ENCODE results near the gene ECI1. TPM values are rescaled to one million over a fixed set of nuclear protein-coding genes. Genes with fewer than 3 reads are reported as not detected.

ECI1 gene
- total RNA-seq, 1 donor from 2014 or later, result 39.7 TPM

GRCh38 chr16:2198283-2198682 lies 53.1 kb downstream of the ECI1 start:
- H3K4me2 ChIP-seq, result no peak overlapping the region
- H3K27me3 Mint-ChIP-seq (ENCODE audit: insufficient read depth, low read depth), result peaks cover 17% of the 10 kb centered on the region
- H3F3A ChIP-seq (ENCODE audit: low read depth), result peaks cover 26% of the 10 kb centered on the region
- H3K4me3 ChIP-seq, result no peak overlapping the region
- no peak for TF ChIP-seq EZH2phosphoT487 (IDR thresholded peaks at IDR 0.05)
- peaks cover 8% of the 10 kb centered on the region for H3K4me1 Mint-ChIP-seq
- no peak overlapping the region for H3K27ac ChIP-seq
- no peaks in the 10 kb centered on the region for H3K9me3 Mint-ChIP-seq
- peaks cover 63% of the 10 kb centered on the region for H3K27me3 ChIP-seq
- no peaks in the 10 kb centered on the region for H3K36me3 Mint-ChIP-seq
- H2AFZ ChIP-seq (replicated peaks), result no peak overlapping the region
- no peaks in the 10 kb centered on the region for H3K36me3 ChIP-seq
- no peak for DNase-seq (ENCODE audit: low spot score)
- no peaks in the 10 kb centered on the region for H3K9me3 ChIP-seq (ENCODE audit: low read depth)
- H3K4me1 ChIP-seq, result peaks cover 14% of the 10 kb centered on the region
- no peaks in the 10 kb centered on the region for H3K79me2 ChIP-seq (ENCODE audit: low read depth)
- no peak overlapping the region for H3K9ac ChIP-seq
- peaks cover 17% of the 10 kb centered on the region for H4K20me1 ChIP-seq (ENCODE audit: low read depth)
- peak overlapping the region; percentile 81 for H3K4me3 Mint-ChIP-seq
- no peak overlapping the region for H3K27ac Mint-ChIP-seq

GRCh38 chr16:2197765-2198164 lies 53.6 kb downstream of the ECI1 start:
- no peak for DNase-seq (ENCODE audit: low spot score)
- Histone ChIP-seq H2AFZ (replicated peaks) (no peak overlapping the region), H3K9me3 (ENCODE audit: low read depth) (no peaks in the 10 kb centered on the region), H3K27me3 (peaks cover 63% of the 10 kb centered on the region), H3F3A (ENCODE audit: low read depth) (peaks cover 26% of the 10 kb centered on the region), H3K9ac (no peak overlapping the region), H3K27ac (no peak overlapping the region), H3K36me3 (no peaks in the 10 kb centered on the region), H3K79me2 (ENCODE audit: low read depth) (no peaks in the 10 kb centered on the region), H3K4me3 (no peak overlapping the region), H4K20me1 (ENCODE audit: low read depth) (peaks cover 17% of the 10 kb centered on the region), H3K4me2 (no peak overlapping the region), H3K4me1 (peaks cover 14% of the 10 kb centered on the region)
- H3K27ac Mint-ChIP-seq, result no peak overlapping the region
- no peaks in the 10 kb centered on the region for H3K9me3 Mint-ChIP-seq
- H3K27me3 Mint-ChIP-seq (ENCODE audit: insufficient read depth, low read depth), result peaks cover 17% of the 10 kb centered on the region
- H3K4me1 Mint-ChIP-seq, result peaks cover 8% of the 10 kb centered on the region
- peak overlapping the region; percentile 81 for H3K4me3 Mint-ChIP-seq
- no peaks in the 10 kb centered on the region for H3K36me3 Mint-ChIP-seq
- TF ChIP-seq CTCF (IDR thresholded peaks at IDR 0.05) (no peak), EZH2phosphoT487 (IDR thresholded peaks at IDR 0.05) (no peak), EZH2 (IDR thresholded peaks at IDR 0.05) (no peak)

- peaks cover 63% of the 10 kb centered on the region for H3K27me3 ChIP-seq
- H3F3A ChIP-seq (ENCODE audit: low read depth), result peaks cover 26% of the 10 kb centered on the region
- H3K79me2 ChIP-seq (ENCODE audit: low read depth), result no peaks in the 10 kb centered on the region
- TF ChIP-seq CTCF (IDR thresholded peaks at IDR 0.05), result no peak
- no peak for TF ChIP-seq EZH2phosphoT487 (IDR thresholded peaks at IDR 0.05)
- no peak for TF ChIP-seq EZH2 (IDR thresholded peaks at IDR 0.05)
- no peaks in the 10 kb centered on the region for H3K9me3 ChIP-seq (ENCODE audit: low read depth)
- Mint-ChIP-seq H3K4me1 (peaks cover 8% of the 10 kb centered on the region), H3K4me3 (peak overlapping the region; percentile 81), H3K9me3 (no peaks in the 10 kb centered on the region), H3K36me3 (no peaks in the 10 kb centered on the region), H3K27me3 (ENCODE audit: insufficient read depth, low read depth) (peaks cover 17% of the 10 kb centered on the region), H3K27ac (no peak overlapping the region)
- DNase-seq (ENCODE audit: low spot score), result no peak
- H3K9ac ChIP-seq, result no peak overlapping the region
- H4K20me1 ChIP-seq (ENCODE audit: low read depth), result peaks cover 17% of the 10 kb centered on the region
- H3K4me2 ChIP-seq, result peak overlapping the region; percentile 85
- H3K4me3 ChIP-seq, result peak overlapping the region; percentile 48
- peaks cover 14% of the 10 kb centered on the region for H3K4me1 ChIP-seq
- H3K36me3 ChIP-seq, result no peaks in the 10 kb centered on the region
- H2AFZ ChIP-seq (replicated peaks), result peak overlapping the region; percentile 50
- no peak overlapping the region for H3K27ac ChIP-seq
These were observed 54.3 kb downstream of the ECI1 start for GRCh38 chr16:2196981-2197511.

- Histone ChIP-seq H2AFZ (replicated peaks) (peak within 1 kb of the TSS; percentile 50), H3K9ac (no peak within 1 kb of the TSS), H3K4me3 (peak within 1 kb of the TSS; percentile 80), H3K79me2 (ENCODE audit: low read depth) (no peaks in the 10 kb centered on the region), H3K4me1 (peaks cover 14% of the 10 kb centered on the region), H4K20me1 (ENCODE audit: low read depth) (peaks cover 17% of the 10 kb centered on the region), H3F3A (ENCODE audit: low read depth) (peaks cover 26% of the 10 kb centered on the region), H3K36me3 (no peaks in the 10 kb centered on the region), H3K4me2 (peak within 1 kb of the TSS; percentile 91), H3K9me3 (ENCODE audit: low read depth) (no peaks in the 10 kb centered on the region), H3K27me3 (peaks cover 63% of the 10 kb centered on the region), H3K27ac (no peak within 1 kb of the TSS)
- H3K4me1 Mint-ChIP-seq, result peaks cover 8% of the 10 kb centered on the region
- TF ChIP-seq EZH2phosphoT487 (IDR thresholded peaks at IDR 0.05), result no peak
- TF ChIP-seq CTCF (IDR thresholded peaks at IDR 0.05), result no peak
- no peak for TF ChIP-seq EZH2 (IDR thresholded peaks at IDR 0.05)
- H3K9me3 Mint-ChIP-seq, result no peaks in the 10 kb centered on the region
- H3K4me3 Mint-ChIP-seq, result peak within 1 kb of the TSS; percentile 85
- H3K27me3 Mint-ChIP-seq (ENCODE audit: insufficient read depth, low read depth), result peaks cover 17% of the 10 kb centered on the region
- no peaks in the 10 kb centered on the region for H3K36me3 Mint-ChIP-seq
- DNase-seq (ENCODE audit: low spot score), result peak; percentile 81
- no peak within 1 kb of the TSS for H3K27ac Mint-ChIP-seq
These were observed 55.0 kb downstream of the ECI1 start, which contains the start of gene CASKIN1 for GRCh38 chr16:2196162-2196980. TSS of gene CASKIN1 (minus strand) at chr16:2196605. CDS start at chr16:2196432, 173 bp downstream.

Data from neural progenitor cell (in vitro differentiated cells).